ENCODE data around the gene PTCRA.

PTCRA gene

DNA sequence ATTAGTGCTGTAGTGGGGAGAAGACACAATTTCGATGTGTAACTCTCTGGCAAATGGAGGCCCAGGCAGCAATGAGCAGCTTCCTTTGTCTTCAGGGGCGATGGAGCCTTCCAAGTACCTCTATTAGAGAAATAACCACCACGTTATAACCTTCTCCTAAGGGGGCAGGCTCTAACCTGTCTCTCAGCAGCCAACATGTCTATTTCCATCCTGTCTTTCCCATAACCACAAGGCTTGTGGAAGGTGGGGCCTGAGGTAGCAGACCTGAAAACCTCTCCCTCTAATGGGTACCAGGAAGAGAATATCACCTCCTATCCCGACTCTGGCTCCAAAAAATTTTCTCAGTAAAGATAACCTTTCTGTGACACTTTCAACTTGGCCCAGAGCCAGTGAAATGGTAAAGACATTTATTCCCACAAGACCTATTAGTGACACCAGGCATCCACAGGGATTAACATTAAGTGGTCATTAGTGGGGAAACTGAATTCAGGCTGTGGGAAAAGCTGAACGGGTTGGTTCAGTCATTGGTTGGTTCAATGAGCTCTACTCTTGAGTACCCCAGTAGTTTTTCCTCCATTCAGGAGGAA, 59.2 kb downstream of the PTCRA start:
- no peak for DNase-seq

Measured in C1 segment of cervical spinal cord (tissue), 14 donors.